Activated CD4-positive, alpha-beta T cell treated with anti-CD3 and anti-CD28 coated beads for 36 hours (primary cell): ENCODE measurements around the gene PPP3CA. TPM values are rescaled to one million over a fixed set of nuclear protein-coding genes. Genes with fewer than 3 reads are reported as not detected.

ENCODE experiments used
- ATAC-seq: fragments of 200-7000 bp; cut with Tn5 transposase; one replicate; pipeline ENCODE4 v1.10.0; 2021; ENCODE audit warnings: mild to moderate bottlenecking, moderate library complexity
- CTCF ChIA-PET: fragments of 350-600 bp; sonication (Branson Sonifier 250); formaldehyde crosslinking; loops from one replicate; lab custom pipeline; 2021; ENCODE audit warnings: antibody characterized with exemption; lab: Charles Lee
- POLR2A ChIA-PET: fragments of 350-600 bp; sonication (Branson Sonifier 250); formaldehyde crosslinking; loops from one replicate; lab custom pipeline; 2021; ENCODE audit warnings: antibody characterized with exemption, inconsistent platforms; lab: Charles Lee
- DNase-seq: peaks from one replicate; pipeline ENCODE4 v3.0.0-alpha.2; 2020
- H3K27ac Mint-ChIP-seq: one replicate; pipeline ENCODE4 v1.8.0; 2021; ENCODE audit warnings: mixed read lengths
- H3K27me3 Mint-ChIP-seq: one replicate; pipeline ENCODE4 v1.8.0; 2021; ENCODE audit warnings: mixed read lengths
- H3K36me3 Mint-ChIP-seq: one replicate; pipeline ENCODE4 v1.8.0; 2021; ENCODE audit warnings: low read depth, mixed read lengths
- H3K4me1 Mint-ChIP-seq: one replicate; pipeline ENCODE4 v1.8.0; 2021; ENCODE audit warnings: mixed read lengths
- H3K4me3 Mint-ChIP-seq: one replicate; pipeline ENCODE4 v1.8.0; 2021; ENCODE audit warnings: mild to moderate bottlenecking, moderate library complexity, mixed read lengths
- H3K9me3 Mint-ChIP-seq: one replicate; pipeline ENCODE4 v1.8.0; 2021; ENCODE audit warnings: low read depth, mixed read lengths
- intact Hi-C, 2 experiments: fragments of 100-400 bp; cut with DNase I in 1 of 2; cut with micrococcal nuclease in 1 of 2; formaldehyde crosslinking; loops; one replicate each; pipeline versions ENCODE4 v1.14.2 to v1.15.1; 2022 to 2024; cut with DNase I, micrococcal nuclease
- total RNA-seq, 2 experiments: library from RNA; stranded (reverse); gene quantifications; one replicate each; pipeline ENCODE4 v1.2.3, GENCODE V29; 2021

Gene PPP3CA
- total RNA-seq, 2 experiments from 2014 or later = 7.6 to 8.3 TPM

DNA sequence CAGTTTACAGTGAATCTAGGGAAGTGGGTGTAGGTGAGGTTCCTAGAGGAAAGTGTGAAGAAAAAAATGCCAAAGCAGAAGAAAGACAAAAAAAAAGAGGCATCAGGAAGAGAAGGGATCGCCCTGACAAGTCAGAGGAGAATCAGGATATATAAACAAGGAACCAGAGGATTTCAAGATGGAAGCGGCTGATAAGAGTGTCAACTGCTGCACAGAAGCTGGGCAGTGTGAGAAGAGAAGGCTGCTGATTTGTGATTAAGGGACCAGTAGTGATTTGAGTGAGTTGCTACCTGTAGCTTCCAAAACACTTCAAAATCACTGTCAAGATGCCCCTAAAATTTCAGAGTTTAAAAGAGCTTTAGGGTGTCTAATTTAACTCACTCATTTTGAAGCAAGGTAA lies 258.2 kb downstream of the PPP3CA start:
- Mint-ChIP-seq H3K27ac (no peak overlapping the region), H3K4me1 (no peaks in the 10 kb centered on the region), H3K36me3 (peaks cover 18% of the 10 kb centered on the region), H3K27me3 (no peaks in the 10 kb centered on the region), H3K4me3 (no peak overlapping the region), H3K9me3 (no peaks in the 10 kb centered on the region)
- DNase-seq = no peak
- ChIA-PET CTCF (no interaction called here), POLR2A (no interaction called here)
- intact Hi-C loops = no loop called here
- no peak for ATAC-seq

DNA sequence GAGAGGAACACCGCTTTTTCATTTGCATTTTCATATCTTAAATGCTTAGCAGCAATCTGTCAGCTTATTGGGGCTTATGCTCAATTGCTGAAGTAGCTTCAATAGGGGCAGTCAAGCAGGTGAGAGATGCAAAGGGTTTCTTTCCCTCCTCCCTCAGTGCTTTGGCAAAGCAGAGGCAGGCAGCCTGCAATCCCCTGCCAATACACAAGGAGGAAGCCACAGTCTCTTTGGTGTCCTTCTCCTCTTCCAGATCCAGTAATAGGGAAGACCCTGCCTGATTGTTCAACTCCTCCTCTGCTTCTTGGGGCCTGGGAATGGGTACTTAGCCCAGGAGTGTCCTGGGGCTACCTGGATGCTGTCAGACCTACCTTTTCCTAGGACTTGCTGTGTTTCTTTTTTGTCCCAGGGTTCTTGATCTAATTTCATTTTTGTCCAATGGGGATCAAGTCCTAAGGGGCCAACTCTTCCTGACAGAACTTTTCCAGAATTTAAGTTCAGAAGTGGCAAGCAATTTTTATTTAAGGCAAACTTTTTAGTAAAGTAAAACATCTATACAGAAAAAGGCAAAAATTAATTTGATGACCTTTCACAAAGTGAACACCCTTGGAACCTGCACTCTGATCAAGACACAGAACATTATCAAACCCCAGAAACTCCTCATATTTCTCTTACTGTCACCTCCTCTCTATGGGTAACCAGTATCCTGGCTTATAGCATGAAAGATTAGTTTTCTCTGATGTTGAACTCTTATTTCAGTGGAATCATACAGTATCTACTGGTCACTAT lies 260.3 kb downstream of the PPP3CA start:
- Mint-ChIP-seq H3K4me3 (no peak overlapping the region), H3K27ac (no peak overlapping the region), H3K36me3 (peaks cover 4% of the 10 kb centered on the region), H3K9me3 (no peaks in the 10 kb centered on the region), H3K27me3 (no peaks in the 10 kb centered on the region), H3K4me1 (no peaks in the 10 kb centered on the region)
- ChIA-PET CTCF (interaction anchor here (0.6 to 1.2 kb wide), 2 partner anchors 16 to 1088 kb away, joined by 4 read pairs; no protein-coding TSS in a partner anchor), POLR2A (no interaction called here)
- ATAC-seq = no peak
- DNase-seq = no peak
- intact Hi-C loops = no loop called here

DNA sequence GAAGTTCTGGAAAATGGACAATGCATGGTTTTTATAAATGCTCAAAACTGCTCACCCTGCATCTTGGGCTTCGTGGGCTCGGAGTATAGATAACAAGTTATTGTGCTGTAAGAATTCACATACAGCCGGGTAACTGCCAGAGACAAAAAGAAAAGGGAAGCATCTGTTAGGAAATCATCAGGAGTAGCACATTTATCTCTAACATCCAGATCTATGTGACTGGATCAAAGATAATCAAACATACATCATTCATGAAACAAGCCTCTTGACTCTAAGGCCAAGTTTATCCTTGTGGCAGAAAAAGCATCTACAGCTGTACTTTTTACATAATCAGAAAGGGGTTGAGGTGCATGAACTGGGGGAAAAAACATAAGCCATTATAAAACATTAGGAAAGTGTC lies 264.2 kb downstream of the PPP3CA start:
- ChIA-PET CTCF (no interaction called here), POLR2A (no interaction called here)
- no peaks in the 10 kb centered on the region for H3K4me1 Mint-ChIP-seq
- no peak for ATAC-seq
- no peak overlapping the region for H3K4me3 Mint-ChIP-seq
- H3K36me3 Mint-ChIP-seq = peaks cover 5% of the 10 kb centered on the region
- no peaks in the 10 kb centered on the region for H3K27me3 Mint-ChIP-seq
- H3K9me3 Mint-ChIP-seq = no peaks in the 10 kb centered on the region
- intact Hi-C loops = no loop called here
- DNase-seq = no peak
- no peak overlapping the region for H3K27ac Mint-ChIP-seq

DNA sequence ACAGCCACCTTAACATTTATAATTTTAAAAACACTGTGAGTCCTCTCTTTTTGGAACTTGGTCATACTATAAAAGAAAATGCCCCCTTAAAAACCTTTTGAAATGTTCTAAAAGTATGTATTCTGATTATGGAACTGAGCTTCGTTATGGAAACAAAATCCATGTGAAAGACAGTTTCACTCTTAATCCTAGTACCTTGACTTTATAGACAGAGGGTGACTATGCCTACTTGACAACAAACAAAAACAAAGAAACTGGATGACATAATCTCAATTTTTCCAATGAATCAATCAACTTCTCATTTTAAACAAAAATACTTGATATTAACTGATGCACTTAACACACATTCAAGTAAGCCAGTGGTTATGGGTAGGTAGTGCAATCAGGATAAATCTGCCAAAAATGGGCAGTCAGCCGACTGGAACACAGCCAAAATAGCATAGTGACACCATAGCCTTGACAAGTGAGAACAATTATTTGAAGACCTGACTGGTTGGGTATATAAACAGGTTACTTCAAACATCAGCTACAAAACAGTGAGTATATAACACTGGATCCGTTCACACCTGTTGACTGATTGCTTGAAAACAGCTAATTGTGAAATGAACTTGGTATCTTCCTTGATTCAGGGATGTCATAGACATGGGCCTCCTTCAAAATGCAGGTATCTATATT lies 265.5 kb downstream of the PPP3CA start:
- ChIA-PET CTCF (no interaction called here), POLR2A (no interaction called here)
- no peaks in the 10 kb centered on the region for H3K27me3 Mint-ChIP-seq
- H3K4me1 Mint-ChIP-seq = no peaks in the 10 kb centered on the region
- ATAC-seq = no peak
- H3K36me3 Mint-ChIP-seq = peaks cover 5% of the 10 kb centered on the region
- no peaks in the 10 kb centered on the region for H3K9me3 Mint-ChIP-seq
- no peak overlapping the region for H3K27ac Mint-ChIP-seq
- no peak for DNase-seq
- intact Hi-C loops = no loop called here
- no peak overlapping the region for H3K4me3 Mint-ChIP-seq

DNA sequence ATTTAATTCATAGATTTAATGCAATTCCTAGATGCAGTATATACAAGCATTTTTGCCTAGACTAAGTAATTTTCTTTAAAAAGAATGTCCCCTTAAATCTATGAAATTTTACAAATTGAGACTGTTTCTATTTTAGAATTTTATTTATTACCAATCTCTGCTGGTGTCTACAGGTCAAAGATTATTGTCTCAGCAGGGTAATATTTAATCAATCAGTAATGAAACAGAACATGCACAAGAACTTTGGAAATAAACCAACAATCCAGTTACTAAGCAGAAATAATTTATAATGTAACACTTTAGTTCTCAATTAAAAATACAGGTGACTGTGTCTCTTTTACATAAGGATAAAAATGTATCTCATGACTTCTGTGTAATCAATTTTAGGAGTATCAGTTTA lies 266.2 kb downstream of the PPP3CA start:
- Mint-ChIP-seq H3K27me3 (no peaks in the 10 kb centered on the region), H3K36me3 (peaks cover 5% of the 10 kb centered on the region), H3K9me3 (no peaks in the 10 kb centered on the region), H3K4me1 (no peaks in the 10 kb centered on the region), H3K27ac (no peak overlapping the region), H3K4me3 (no peak overlapping the region)
- CTCF ChIA-PET = no interaction called here
- DNase-seq (no peak), ATAC-seq (no peak)
- intact Hi-C loops = no loop called here
- POLR2A ChIA-PET = no interaction called here

DNA sequence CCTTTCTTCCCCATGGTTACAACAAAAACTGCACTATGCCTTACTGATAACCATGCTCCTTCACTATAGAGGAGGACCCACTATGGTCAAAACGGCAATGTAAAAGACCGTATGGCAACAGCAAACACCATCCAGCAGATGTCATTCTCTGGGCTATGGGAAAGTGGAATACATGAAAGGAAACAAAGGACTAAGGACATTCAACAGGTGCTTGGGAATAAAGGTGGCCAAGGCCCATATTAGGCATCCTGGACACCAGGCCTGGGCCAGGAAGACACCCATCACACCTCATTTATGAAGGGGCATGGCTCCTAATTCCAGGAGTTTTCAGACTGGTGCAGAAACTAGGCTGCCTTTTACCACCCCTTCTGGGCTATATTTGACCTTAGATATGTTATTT lies 268.4 kb downstream of the PPP3CA start:
- no peak for ATAC-seq
- H3K27me3 Mint-ChIP-seq = no peaks in the 10 kb centered on the region
- intact Hi-C loops = no loop called here

DNA sequence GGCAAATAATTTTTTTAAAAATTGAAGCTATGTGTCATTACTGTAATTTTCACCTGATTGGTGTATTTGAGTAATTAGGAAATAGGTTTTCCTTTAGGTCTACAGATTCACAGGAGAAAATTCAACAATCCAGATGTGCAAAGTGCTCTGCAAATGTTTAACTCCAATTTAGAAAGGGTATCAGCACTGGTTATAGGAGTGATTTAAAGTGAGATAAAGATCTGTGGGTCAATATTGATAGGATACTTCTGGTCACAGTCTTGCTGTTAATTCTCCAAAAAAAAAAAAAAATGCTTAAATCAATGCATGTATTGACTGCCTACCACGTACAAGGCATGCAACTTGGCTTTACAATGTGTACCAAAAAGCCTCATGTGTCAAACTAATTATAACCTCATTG lies 271.3 kb downstream of the PPP3CA start:
- DNase-seq (no peak), ATAC-seq (no peak)
- no peaks in the 10 kb centered on the region for H3K27me3 Mint-ChIP-seq
- no peak overlapping the region for H3K27ac Mint-ChIP-seq
- H3K4me1 Mint-ChIP-seq = peaks cover 2% of the 10 kb centered on the region
- peaks cover 2% of the 10 kb centered on the region for H3K36me3 Mint-ChIP-seq
- ChIA-PET POLR2A (no interaction called here), CTCF (no interaction called here)
- no peak overlapping the region for H3K4me3 Mint-ChIP-seq
- H3K9me3 Mint-ChIP-seq = no peaks in the 10 kb centered on the region
- intact Hi-C loops = no loop called here

More for the DNA sequence above, 268.4 kb downstream of the PPP3CA start:
- peaks cover 2% of the 10 kb centered on the region for H3K4me1 Mint-ChIP-seq
- DNase-seq = no peak
- no peak overlapping the region for H3K27ac Mint-ChIP-seq
- no peak overlapping the region for H3K4me3 Mint-ChIP-seq
- no peaks in the 10 kb centered on the region for H3K9me3 Mint-ChIP-seq
- ChIA-PET POLR2A (no interaction called here), CTCF (no interaction called here)
- H3K36me3 Mint-ChIP-seq = peaks cover 2% of the 10 kb centered on the region

DNA sequence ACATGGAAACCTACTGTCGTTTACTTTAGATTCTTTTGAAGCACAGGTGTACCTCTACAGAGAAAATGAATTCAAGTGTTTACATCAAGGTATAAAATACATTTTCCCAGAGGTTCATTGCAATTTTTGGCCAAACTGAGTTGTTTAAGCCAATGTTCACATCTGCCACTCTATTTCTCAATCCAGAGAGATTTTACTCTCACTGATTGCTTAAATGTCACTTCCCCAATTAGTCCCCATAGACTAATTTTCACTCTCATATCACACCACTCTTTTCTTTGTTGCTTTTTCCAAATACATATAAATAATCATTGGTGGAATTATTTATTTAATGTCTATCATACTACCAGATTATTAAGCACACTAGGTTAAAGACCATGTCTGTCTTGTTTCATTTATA lies 271.8 kb downstream of the PPP3CA start:
- CTCF ChIA-PET = no interaction called here
- DNase-seq (no peak), ATAC-seq (no peak)
- H3K27ac Mint-ChIP-seq = no peak overlapping the region
- H3K36me3 Mint-ChIP-seq = peaks cover 2% of the 10 kb centered on the region
- H3K4me3 Mint-ChIP-seq = no peak overlapping the region
- POLR2A ChIA-PET = no interaction called here
- H3K4me1 Mint-ChIP-seq = peaks cover 2% of the 10 kb centered on the region
- no peaks in the 10 kb centered on the region for H3K9me3 Mint-ChIP-seq
- H3K27me3 Mint-ChIP-seq = no peaks in the 10 kb centered on the region
- intact Hi-C loops = no loop called here

DNA sequence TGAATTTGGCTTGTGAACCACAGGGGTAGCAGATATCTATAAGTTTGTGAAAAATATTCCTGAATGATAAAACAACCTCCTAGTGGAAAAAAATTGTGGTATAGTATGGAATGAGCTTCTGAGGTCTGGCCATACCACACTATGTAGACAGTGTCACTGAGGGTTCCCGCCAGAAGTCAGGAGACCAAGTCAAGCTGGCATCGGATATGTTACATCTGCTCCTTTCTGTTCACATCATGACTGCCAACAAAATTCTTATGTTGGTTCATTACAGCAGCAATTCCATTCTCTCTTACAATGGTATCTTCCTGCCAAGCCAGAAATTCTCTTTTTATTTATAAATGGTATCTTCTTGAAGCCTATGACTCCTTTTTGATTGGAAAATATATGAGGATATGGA lies 273.0 kb downstream of the PPP3CA start:
- no peak overlapping the region for H3K27ac Mint-ChIP-seq
- DNase-seq (no peak), ATAC-seq (no peak)
- intact Hi-C loops = no loop called here
- ChIA-PET CTCF (no interaction called here), POLR2A (no interaction called here)
- H3K9me3 Mint-ChIP-seq = no peaks in the 10 kb centered on the region
- no peaks in the 10 kb centered on the region for H3K27me3 Mint-ChIP-seq
- H3K4me1 Mint-ChIP-seq = peaks cover 2% of the 10 kb centered on the region
- no peaks in the 10 kb centered on the region for H3K36me3 Mint-ChIP-seq
- H3K4me3 Mint-ChIP-seq = no peak overlapping the region

DNA sequence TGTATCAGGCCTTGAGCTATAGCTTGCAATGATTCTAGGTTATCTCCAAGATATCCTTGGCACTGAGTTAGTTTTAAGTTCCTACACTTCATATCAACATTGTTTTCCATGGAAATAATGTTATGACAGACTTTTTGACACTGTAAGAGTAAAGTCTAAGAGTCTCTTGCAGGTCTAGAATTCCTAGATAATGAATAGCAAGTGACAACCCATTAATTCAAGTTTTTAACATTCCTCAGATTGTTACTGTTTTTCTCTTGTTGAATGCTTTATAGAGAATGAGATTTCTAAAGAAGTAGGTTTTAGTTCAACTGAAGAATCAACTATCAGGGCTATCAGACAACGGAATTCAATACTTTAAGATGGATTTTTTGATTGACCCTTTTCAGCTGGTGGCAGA lies 276.1 kb downstream of the PPP3CA start:
- Mint-ChIP-seq H3K27ac (no peak overlapping the region), H3K4me3 (no peak overlapping the region)
- CTCF ChIA-PET = interaction anchor here (1.1 kb wide), 1 partner anchor 15 kb away, joined by 4 read pairs; no protein-coding TSS in a partner anchor

DNA sequence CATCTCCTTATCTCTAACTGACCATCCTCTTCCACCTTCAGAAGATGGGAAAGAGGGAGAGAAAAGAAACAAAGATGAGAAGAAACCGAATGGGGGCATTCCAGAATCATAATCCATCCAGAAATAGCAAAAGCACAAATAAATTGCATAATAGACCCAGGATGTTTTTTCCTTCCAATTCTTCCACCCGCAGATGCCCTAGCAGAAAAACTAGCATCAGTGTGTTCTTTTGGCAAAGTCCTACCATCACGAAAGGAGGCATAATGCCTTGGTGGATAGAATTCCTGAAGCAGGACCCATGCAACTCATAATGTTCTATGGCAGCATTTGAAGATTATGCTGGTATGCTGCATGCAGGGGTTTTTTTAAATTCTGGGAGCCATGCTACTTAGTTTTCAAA lies 279.2 kb downstream of the PPP3CA start:
- Mint-ChIP-seq H3K27me3 (no peaks in the 10 kb centered on the region), H3K36me3 (no peaks in the 10 kb centered on the region), H3K27ac (no peak overlapping the region), H3K4me3 (no peak overlapping the region), H3K9me3 (no peaks in the 10 kb centered on the region), H3K4me1 (no peaks in the 10 kb centered on the region)
- DNase-seq (no peak), ATAC-seq (no peak)
- CTCF ChIA-PET = no interaction called here
- intact Hi-C loops = no loop called here
- POLR2A ChIA-PET = no interaction called here

More for the DNA sequence above, 276.1 kb downstream of the PPP3CA start:
- POLR2A ChIA-PET = no interaction called here
- H3K36me3 Mint-ChIP-seq = no peaks in the 10 kb centered on the region
- DNase-seq (no peak), ATAC-seq (no peak)
- peaks cover 2% of the 10 kb centered on the region for H3K4me1 Mint-ChIP-seq
- no peaks in the 10 kb centered on the region for H3K27me3 Mint-ChIP-seq
- intact Hi-C loops = no loop called here
- H3K9me3 Mint-ChIP-seq = no peaks in the 10 kb centered on the region

DNA sequence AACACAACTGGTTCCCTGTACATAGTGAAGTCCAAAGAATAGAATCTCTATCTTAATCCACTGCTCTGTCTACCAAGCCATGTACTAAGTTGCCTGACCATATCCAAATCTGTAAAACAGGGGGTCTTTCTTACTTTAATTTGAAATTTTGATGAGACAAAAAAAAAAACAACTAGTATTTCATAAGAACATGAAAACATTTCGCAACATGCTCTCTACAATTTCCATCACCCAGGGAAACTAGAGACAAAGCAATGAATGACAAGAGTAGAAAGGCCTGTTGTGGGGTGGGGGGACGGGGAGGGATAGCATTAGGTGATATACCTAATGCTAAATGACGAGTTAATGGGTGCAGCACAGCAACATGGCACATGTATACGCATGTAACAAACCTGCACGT lies 279.9 kb downstream of the PPP3CA start:
- no peak overlapping the region for H3K27ac Mint-ChIP-seq
- intact Hi-C loops = no loop called here
- no peaks in the 10 kb centered on the region for H3K9me3 Mint-ChIP-seq
- DNase-seq = no peak
- no peak for ATAC-seq
- ChIA-PET POLR2A (no interaction called here), CTCF (no interaction called here)
- H3K4me3 Mint-ChIP-seq = no peak overlapping the region
- peaks cover 2% of the 10 kb centered on the region for H3K36me3 Mint-ChIP-seq
- H3K4me1 Mint-ChIP-seq = no peaks in the 10 kb centered on the region
- no peaks in the 10 kb centered on the region for H3K27me3 Mint-ChIP-seq
